GM18526 (cell line): ENCODE measurements around the gene EPS15.

Source experiments
- POLR2A ChIP-seq: IDR thresholded peaks from 3 replicates; pipeline ENCODE4 v1.6.1; 2011; ENCODE audit not compliant: insufficient read length; ENCODE audit errors: extremely low read depth

The EPS15 gene

DNA sequence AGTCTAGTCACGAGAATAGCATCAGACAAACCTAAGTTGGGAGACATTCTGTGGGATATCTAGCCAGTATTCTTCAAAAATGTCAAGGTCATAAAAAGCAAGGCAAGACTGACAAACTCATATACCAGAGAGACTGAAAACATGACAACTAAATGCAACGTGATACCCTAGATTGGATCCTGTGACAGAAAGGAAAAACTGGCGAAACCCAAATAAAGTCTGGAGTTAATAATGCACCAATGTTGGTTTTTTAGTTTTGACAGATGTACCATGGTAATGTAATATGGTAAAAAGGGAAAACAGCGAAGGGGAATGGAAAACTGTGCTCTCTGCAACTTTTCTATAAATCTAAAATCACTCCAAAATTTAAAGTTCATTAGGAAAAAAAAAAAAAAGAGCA, 64.5 kb downstream of the EPS15 start:
- no peak for TF ChIP-seq POLR2A

- no peak for TF ChIP-seq POLR2A
Observed at GRCh38 chr1:51453010-51453409, 66.1 kb downstream of the EPS15 start.

GRCh38 chr1:51445351-51446090, 73.5 kb downstream of the EPS15 start:
- TF ChIP-seq POLR2A: no peak

DNA sequence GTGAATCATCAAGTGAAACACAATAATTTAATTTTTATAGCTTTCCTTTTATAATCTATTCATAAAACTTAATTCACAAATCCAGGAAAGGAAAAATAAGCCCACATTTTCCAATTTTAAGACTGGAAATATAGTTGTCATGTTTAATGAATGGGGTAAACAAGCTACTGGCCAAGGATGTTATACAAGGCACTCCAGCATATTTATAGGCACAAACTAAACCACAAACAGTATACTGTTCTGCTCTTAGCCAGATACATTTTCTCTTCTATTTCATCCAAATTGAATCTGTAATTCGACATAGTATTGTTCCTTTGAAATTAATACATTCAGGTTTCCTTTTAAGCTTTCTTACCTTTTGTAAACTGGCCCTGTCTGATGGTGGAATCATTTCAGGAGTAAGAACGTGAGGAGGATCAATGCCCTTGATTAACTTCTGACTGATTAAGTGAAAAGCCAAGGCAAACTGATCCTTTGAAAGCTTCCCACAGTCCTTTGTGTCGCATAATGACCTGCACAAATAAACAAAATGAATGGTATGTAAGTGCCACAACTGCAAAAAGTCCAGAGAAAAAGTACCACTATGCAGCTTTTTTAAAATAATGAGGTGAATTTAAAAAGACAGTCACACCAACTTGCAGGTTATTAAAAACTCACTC, 74.4 kb downstream of the EPS15 start:
- no peak for TF ChIP-seq POLR2A

DNA sequence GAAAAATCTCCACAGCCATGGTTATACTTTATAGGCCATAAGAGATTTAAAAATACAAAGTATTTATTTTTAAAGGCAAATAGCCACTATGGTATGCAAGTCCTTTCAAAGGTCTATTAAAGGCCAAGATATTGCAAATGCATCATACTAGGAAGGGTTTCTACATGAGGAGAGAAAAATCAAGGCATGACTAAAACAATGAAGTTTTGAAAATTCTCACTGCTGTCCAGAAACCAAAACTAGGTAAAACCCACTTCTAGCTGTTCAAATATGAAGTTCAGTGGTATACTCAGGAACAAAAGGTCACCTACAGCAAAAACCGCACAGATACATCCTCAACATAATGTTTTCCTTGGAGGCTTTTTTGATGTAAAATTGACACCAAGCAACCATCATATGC, 75.0 kb downstream of the EPS15 start:
- TF ChIP-seq POLR2A: no peak

GRCh38 chr1:51443555-51443954, 75.5 kb downstream of the EPS15 start:
- TF ChIP-seq POLR2A: no peak

DNA sequence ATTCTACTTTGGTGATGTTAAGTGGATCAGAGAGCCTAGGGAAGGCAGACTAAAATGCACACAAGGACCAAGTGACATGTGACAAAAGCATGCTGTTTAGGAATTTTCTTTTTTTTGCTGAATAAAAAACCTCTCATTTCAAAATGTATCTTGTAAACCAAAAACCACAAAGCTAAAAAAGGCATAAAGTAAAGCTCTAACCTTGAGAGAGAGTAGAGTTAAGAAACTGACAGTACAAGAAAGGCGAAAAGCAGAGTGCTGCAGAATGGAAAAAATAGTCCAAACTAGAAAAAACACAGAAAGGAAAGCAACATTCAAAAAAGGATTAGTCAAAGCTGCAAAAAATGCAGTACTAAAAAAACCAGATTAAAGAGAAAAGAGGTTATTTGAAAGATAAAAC, 76.5 kb downstream of the EPS15 start:
- no peak for TF ChIP-seq POLR2A

DNA sequence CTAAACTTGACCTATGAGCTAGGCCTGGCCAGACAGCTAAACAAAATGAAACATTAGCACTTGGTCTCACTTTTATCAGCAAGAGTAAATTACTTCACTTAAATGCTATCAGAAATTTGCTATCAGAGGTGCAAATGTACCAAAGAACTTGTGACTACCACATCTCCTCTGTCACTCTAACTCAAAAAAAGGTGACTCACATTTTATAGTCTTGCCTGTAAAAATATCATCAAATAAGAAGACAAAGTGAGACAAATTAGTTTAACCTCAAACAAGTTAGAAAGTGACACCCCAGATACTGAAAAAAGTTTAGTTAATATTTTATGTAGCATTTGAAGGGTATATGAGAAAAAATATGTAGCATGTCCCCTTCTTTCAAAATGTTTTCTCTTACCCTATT, 76.9 kb downstream of the EPS15 start:
- no peak for TF ChIP-seq POLR2A

DNA sequence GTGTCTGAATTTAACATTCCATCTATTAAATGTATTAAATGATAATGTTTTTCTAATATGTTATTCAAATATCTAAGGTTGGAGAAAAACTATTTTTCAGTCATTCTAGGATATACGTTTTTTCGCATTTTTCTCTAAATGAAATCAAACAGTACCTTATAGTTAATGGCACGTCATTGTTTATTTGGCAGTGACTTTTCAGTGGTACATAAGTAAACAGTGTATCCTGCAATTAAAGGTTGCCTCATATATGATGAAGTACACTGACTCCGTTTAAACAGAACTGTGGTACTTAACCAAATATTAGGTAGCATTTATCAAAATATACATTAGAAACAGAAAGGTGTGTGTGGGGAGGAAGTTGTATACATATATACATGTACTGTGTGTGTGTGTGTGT, 79.2 kb downstream of the EPS15 start:
- no peak for TF ChIP-seq POLR2A

- TF ChIP-seq POLR2A: no peak
Observed at GRCh38 chr1:51439053-51439452, 80.0 kb downstream of the EPS15 start.

GRCh38 chr1:51435878-51436277, 83.2 kb downstream of the EPS15 start:
- no peak for TF ChIP-seq POLR2A

GRCh38 chr1:51433972-51434510, 85.0 kb downstream of the EPS15 start:
- TF ChIP-seq POLR2A: no peak

DNA sequence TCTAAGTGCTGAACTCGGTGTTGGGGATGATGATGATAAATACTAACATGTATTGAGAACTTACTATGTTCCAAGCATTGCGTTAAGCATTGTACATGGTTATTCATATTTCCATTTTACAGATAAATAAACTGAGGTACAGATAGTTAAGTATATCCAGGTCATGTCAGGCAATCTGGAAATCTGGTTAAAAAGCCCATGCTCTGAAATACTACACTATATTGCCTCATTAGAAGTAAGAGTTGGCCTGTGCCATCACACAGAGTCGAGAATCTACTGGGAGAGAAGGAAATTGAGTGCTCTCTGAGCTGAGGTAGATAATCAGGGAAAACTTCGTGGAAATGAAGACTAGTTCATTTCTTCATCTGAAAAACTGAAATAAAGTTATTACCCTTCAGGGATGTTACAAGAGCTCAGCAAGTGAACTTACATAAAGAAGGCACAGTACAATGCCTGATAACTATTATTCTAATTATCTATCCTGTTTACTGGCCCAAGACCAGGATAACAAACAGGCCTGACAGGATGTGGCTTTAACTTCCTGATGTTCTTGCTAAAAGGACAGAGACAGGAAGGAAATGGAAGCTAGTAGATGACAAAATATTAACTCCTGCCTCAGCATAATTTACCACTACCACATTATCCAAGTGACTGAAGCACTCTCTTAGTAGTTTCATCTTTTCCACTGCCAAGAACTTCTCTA, 85.6 kb downstream of the EPS15 start:
- no peak for TF ChIP-seq POLR2A

DNA sequence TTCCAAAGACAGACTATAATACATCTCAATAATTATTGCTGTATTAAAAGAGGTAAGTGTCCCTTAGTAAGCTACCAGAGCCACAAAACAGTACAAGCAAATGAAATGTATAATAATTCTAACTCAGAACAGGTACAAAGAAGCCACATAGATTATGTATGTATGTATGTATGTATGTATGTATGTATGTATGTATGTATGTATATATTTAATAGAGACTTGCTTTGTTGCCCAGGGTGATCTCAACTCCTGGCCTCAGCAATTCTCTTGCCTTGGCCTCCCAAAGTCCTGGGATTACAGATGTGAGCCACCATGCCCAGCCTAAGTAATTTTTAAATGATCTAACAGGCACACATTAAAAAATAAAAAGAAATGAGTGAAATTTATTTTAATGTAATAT, 86.9 kb downstream of the EPS15 start:
- TF ChIP-seq POLR2A: no peak

- no peak for TF ChIP-seq POLR2A
Observed at GRCh38 chr1:51427438-51427837, 91.6 kb downstream of the EPS15 start.

DNA sequence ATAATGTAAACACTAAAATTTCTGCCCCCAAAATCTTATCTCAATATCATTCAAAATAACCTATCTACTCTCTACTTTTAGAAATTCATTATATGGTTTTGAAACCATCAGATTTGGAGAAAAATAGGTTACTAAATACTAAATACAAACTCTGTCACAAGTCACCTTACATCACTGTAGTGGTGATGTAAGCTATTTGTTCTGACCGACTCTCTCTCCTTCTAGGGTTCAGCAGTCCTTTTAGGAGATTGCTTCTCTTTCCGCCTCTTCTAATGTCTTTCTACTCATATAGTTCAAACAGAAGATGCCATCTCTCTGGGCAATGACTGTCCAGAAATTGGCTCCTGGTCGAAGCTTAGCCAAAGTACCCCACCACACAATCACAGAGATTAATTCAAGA, 93.1 kb downstream of the EPS15 start:
- TF ChIP-seq POLR2A: no peak
